DND-41 (cell line): ENCODE data around the gene GPR55.

Experiments
- EZH2 ChIP-seq: IDR thresholded peaks from 3 replicates; pipeline ENCODE4 v1.6.1; 2012; ENCODE audit warnings: borderline replicate concordance, low read depth, mild to moderate bottlenecking, moderate library complexity, low read length, inconsistent platforms; ENCODE audit not compliant: severe bottlenecking
- TF ChIP-seq, protein P1 (sequence below): IDR thresholded peaks from 2 replicates; pipeline ENCODE4 v1.5.1; 2012; ENCODE audit warnings: borderline replicate concordance, low read length, moderate library complexity, mild to moderate bottlenecking; ENCODE audit not compliant: poor library complexity, severe bottlenecking; ENCODE audit errors: extremely low read depth

DNA sequence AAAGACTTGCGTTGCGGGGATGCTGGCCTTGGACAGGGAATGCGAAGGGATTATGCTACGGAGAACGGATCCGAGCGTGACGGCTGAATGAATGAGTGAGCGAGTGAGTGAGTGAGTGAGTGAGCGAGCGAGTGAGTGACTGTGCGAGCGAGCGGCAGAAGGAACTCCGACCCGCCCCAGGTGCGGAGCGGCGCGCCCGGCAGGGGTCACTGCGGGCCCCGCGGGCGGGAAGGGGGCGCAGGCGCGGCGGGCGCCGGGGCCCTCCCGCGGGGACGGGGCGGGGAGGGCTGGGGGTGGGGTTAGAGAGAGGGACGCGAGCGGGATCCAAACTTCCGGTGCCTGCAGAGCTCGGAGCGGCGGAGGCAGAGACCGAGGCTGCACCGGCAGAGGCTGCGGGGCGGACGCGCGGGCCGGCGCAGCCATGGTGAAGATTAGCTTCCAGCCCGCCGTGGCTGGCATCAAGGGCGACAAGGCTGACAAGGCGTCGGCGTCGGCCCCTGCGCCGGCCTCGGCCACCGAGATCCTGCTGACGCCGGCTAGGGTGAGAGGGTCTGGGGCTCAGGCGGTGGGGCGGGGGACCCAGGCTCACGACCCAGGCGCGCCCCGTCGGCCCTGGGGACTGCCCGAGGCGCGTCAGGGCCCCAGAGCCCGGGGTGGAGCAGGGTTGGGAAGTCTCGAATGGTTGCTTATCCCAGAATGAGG lies 60.3 kb downstream of the GPR55 start, which contains the start of gene ITM2C:
- TF ChIP-seq, protein P1, sequence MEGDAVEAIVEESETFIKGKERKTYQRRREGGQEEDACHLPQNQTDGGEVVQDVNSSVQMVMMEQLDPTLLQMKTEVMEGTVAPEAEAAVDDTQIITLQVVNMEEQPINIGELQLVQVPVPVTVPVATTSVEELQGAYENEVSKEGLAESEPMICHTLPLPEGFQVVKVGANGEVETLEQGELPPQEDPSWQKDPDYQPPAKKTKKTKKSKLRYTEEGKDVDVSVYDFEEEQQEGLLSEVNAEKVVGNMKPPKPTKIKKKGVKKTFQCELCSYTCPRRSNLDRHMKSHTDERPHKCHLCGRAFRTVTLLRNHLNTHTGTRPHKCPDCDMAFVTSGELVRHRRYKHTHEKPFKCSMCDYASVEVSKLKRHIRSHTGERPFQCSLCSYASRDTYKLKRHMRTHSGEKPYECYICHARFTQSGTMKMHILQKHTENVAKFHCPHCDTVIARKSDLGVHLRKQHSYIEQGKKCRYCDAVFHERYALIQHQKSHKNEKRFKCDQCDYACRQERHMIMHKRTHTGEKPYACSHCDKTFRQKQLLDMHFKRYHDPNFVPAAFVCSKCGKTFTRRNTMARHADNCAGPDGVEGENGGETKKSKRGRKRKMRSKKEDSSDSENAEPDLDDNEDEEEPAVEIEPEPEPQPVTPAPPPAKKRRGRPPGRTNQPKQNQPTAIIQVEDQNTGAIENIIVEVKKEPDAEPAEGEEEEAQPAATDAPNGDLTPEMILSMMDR: peak; percentile 74
- no peak for TF ChIP-seq EZH2
